ENCODE results near the gene CYB5B. TPM values are rescaled to one million over a fixed set of nuclear protein-coding genes. Genes with fewer than 3 reads are reported as not detected.

The CYB5B gene
- total and polyA plus RNA-seq, 4 donors, result 38.7 to 86.3 (median 45.8) TPM

DNA sequence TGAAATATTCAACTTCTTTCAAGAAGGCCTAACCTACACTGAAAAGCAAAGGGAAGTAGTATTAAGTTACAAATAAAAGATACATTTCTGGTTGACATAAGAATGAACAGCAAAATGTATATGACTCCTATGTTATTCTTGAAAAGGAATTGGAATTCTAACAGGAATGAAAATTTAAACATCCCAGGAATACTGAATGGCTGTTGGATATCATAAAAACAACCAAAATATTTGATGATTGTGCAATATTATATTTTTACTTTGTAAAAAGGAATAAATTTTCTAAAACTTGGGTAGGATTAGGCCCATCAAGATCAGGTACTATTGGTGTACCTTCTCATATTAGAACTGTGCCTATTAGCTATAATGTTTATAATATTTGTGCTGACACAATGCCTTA, 50.0 kb downstream of the CYB5B start:
- no peaks in the 10 kb centered on the region for H3K27me3 ChIP-seq (ENCODE audit: control insufficient read depth in 4 of 4, insufficient read depth in 4 of 4, low read length in 3 of 4)
- no peaks in the 10 kb centered on the region for H3K36me3 ChIP-seq (ENCODE audit: control insufficient read depth in 4 of 4, insufficient read depth in 3 of 4, low read depth in 1 of 4, low read length in 3 of 4)
- DNase-seq (ENCODE audit: low spot score), result no peak
- H3K9ac ChIP-seq (ENCODE audit: low read depth in 1 of 2, low read length in 2 of 2), result no peak overlapping the region
- no peak overlapping the region for H3K4me3 ChIP-seq (ENCODE audit: low read depth in 1 of 3, low read length in 3 of 3)
- no peaks in the 10 kb centered on the region for H3K9me3 ChIP-seq (ENCODE audit: control insufficient read depth in 4 of 4, low read length in 3 of 4)
- no peaks in the 10 kb centered on the region for H3K4me1 ChIP-seq (ENCODE audit: control insufficient read depth in 4 of 4, insufficient read depth in 4 of 4, low read length in 3 of 4)
- no peak for TF ChIP-seq EGR1 (IDR thresholded peaks at IDR 0.05; ENCODE audit: low read depth in 2 of 2)
- no peak for TF ChIP-seq GABPA (IDR thresholded peaks at IDR 0.05 in 1 of 2, conservative IDR thresholded peaks at IDR 0.05 in 1 of 2)
- TF ChIP-seq RXRA (IDR thresholded peaks at IDR 0.05), result no peak
- TF ChIP-seq, protein P1, sequence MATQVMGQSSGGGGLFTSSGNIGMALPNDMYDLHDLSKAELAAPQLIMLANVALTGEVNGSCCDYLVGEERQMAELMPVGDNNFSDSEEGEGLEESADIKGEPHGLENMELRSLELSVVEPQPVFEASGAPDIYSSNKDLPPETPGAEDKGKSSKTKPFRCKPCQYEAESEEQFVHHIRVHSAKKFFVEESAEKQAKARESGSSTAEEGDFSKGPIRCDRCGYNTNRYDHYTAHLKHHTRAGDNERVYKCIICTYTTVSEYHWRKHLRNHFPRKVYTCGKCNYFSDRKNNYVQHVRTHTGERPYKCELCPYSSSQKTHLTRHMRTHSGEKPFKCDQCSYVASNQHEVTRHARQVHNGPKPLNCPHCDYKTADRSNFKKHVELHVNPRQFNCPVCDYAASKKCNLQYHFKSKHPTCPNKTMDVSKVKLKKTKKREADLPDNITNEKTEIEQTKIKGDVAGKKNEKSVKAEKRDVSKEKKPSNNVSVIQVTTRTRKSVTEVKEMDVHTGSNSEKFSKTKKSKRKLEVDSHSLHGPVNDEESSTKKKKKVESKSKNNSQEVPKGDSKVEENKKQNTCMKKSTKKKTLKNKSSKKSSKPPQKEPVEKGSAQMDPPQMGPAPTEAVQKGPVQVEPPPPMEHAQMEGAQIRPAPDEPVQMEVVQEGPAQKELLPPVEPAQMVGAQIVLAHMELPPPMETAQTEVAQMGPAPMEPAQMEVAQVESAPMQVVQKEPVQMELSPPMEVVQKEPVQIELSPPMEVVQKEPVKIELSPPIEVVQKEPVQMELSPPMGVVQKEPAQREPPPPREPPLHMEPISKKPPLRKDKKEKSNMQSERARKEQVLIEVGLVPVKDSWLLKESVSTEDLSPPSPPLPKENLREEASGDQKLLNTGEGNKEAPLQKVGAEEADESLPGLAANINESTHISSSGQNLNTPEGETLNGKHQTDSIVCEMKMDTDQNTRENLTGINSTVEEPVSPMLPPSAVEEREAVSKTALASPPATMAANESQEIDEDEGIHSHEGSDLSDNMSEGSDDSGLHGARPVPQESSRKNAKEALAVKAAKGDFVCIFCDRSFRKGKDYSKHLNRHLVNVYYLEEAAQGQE (IDR thresholded peaks at IDR 0.05), result no peak
- TF ChIP-seq HNF4G (IDR thresholded peaks at IDR 0.05), result no peak
- no peak for TF ChIP-seq FOXA2 (IDR thresholded peaks at IDR 0.05)
- TF ChIP-seq HNF4A (conservative IDR thresholded peaks at IDR 0.05), result no peak
- no peak overlapping the region for H3K27ac ChIP-seq (ENCODE audit: low read depth in 1 of 2, low read length in 2 of 2)

DNA sequence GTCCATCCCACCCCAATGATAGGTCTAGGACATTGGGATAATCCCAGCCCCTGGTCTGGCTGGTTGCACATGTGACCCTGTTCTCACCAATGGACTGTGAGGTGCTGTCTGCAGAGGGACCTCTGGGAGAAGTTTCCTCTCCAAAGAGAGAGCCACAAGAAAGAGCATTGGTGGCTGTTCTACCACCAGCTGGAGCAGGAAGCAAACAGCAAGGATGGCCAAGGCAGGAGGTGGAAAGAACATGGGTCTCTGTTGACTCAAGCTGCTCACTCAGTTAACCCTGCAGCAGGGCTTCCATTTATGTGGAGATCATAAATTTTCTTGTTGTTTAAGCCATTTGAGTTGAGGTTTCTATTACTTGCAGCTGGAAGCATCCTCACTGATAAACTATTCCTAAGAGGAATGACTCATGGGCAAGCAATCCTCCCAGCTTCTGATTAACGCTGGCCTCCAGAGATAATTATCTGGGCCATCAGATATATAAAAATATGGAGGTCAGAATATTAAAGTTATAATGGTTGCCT, 52.6 kb downstream of the CYB5B start:
- 75% methylated on average over 1 of the region's 1 CpG for WGBS
- peaks cover 0 to 4% (median 0%) of the 10 kb centered on the region in 4 donors for H3K4me1 ChIP-seq (ENCODE audit: control insufficient read depth in 4 of 4, insufficient read depth in 4 of 4, low read length in 3 of 4)
- H3K4me3 ChIP-seq (ENCODE audit: low read depth in 1 of 3, low read length in 3 of 3), result no peak overlapping the region
- no peak for DNase-seq (ENCODE audit: low spot score)
- H3K27ac ChIP-seq (ENCODE audit: low read depth in 1 of 2, low read length in 2 of 2), result no peak overlapping the region
- no peaks in the 10 kb centered on the region for H3K36me3 ChIP-seq (ENCODE audit: control insufficient read depth in 4 of 4, insufficient read depth in 3 of 4, low read depth in 1 of 4, low read length in 3 of 4)
- TF ChIP-seq FOXA2 (IDR thresholded peaks at IDR 0.05) (no peak), FOXA1 (IDR thresholded peaks at IDR 0.05) (no peak), SP1 (IDR thresholded peaks at IDR 0.05) (no peak), HNF4A (conservative IDR thresholded peaks at IDR 0.05) (no peak), NR2F2 (IDR thresholded peaks at IDR 0.05) (no peak)
- TF ChIP-seq, protein P1 (IDR thresholded peaks at IDR 0.05), result no peak
- no peaks in the 10 kb centered on the region for H3K27me3 ChIP-seq (ENCODE audit: control insufficient read depth in 4 of 4, insufficient read depth in 4 of 4, low read length in 3 of 4)
- H3K9me3 ChIP-seq (ENCODE audit: control insufficient read depth in 4 of 4, low read length in 3 of 4), result no peaks in the 10 kb centered on the region
- H3K9ac ChIP-seq (ENCODE audit: low read depth in 1 of 2, low read length in 2 of 2), result no peak overlapping the region

DNA sequence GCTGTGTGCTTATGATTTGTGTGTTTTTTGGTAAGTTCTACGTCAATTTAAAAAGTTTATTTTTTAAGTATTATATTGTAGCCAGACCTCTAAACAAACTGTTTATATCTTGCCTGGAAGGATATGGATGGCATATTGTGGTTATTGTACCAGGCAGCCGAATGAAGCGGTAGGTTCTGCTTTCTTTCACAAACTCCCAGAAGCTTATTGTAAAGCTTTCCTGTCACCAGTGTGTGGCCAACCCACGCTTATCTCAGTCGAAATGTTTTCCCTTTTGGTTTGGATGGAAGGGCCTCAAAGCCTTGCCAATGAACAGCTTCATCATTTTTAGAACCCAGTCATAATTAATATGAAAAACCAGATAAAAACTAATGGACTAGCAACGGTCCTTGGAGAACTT, 53.1 kb downstream of the CYB5B start:
- Histone ChIP-seq H3K4me3 (ENCODE audit: low read depth in 1 of 3, low read length in 3 of 3) (no peak overlapping the region), H3K4me1 (ENCODE audit: control insufficient read depth in 4 of 4, insufficient read depth in 4 of 4, low read length in 3 of 4) (peaks cover 0 to 9% (median 0%) of the 10 kb centered on the region in 4 donors), H3K36me3 (ENCODE audit: control insufficient read depth in 4 of 4, insufficient read depth in 3 of 4, low read depth in 1 of 4, low read length in 3 of 4) (no peaks in the 10 kb centered on the region), H3K27me3 (ENCODE audit: control insufficient read depth in 4 of 4, insufficient read depth in 4 of 4, low read length in 3 of 4) (no peaks in the 10 kb centered on the region), H3K9ac (ENCODE audit: low read depth in 1 of 2, low read length in 2 of 2) (no peak overlapping the region), H3K9me3 (ENCODE audit: control insufficient read depth in 4 of 4, low read length in 3 of 4) (no peaks in the 10 kb centered on the region), H3K27ac (ENCODE audit: low read depth in 1 of 2, low read length in 2 of 2) (no peak overlapping the region)
- WGBS, result 74% methylated on average over 6 of the region's 6 CpGs
- DNase-seq (ENCODE audit: low spot score), result no peak
- no peak for TF ChIP-seq NR2F2 (IDR thresholded peaks at IDR 0.05)
- TF ChIP-seq FOXA1 (IDR thresholded peaks at IDR 0.05), result no peak
- TF ChIP-seq, protein P2, sequence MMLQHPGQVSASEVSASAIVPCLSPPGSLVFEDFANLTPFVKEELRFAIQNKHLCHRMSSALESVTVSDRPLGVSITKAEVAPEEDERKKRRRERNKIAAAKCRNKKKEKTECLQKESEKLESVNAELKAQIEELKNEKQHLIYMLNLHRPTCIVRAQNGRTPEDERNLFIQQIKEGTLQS (IDR thresholded peaks at IDR 0.05), result no peak
- no peak for TF ChIP-seq RAD21 (IDR thresholded peaks at IDR 0.05)
- no peak for TF ChIP-seq TAF1 (conservative IDR thresholded peaks at IDR 0.05)
- TF ChIP-seq, protein P1 (IDR thresholded peaks at IDR 0.05), result no peak
- TF ChIP-seq HNF4A (conservative IDR thresholded peaks at IDR 0.05), result no peak
- no peak for TF ChIP-seq JUND (IDR thresholded peaks at IDR 0.05)
- TF ChIP-seq, protein P3, sequence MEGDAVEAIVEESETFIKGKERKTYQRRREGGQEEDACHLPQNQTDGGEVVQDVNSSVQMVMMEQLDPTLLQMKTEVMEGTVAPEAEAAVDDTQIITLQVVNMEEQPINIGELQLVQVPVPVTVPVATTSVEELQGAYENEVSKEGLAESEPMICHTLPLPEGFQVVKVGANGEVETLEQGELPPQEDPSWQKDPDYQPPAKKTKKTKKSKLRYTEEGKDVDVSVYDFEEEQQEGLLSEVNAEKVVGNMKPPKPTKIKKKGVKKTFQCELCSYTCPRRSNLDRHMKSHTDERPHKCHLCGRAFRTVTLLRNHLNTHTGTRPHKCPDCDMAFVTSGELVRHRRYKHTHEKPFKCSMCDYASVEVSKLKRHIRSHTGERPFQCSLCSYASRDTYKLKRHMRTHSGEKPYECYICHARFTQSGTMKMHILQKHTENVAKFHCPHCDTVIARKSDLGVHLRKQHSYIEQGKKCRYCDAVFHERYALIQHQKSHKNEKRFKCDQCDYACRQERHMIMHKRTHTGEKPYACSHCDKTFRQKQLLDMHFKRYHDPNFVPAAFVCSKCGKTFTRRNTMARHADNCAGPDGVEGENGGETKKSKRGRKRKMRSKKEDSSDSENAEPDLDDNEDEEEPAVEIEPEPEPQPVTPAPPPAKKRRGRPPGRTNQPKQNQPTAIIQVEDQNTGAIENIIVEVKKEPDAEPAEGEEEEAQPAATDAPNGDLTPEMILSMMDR (IDR thresholded peaks at IDR 0.05; ENCODE audit: low read depth, low read length, missing input control), result no peak

All from liver (tissue), 9 donors.